Measurements from ENCODE around the gene ARMH3.
A peak's percentile ranks its signal among the peaks of the same experiment; 100 is the strongest.
"Not testable (repeated sequence)": the region's sequence is repeated elsewhere in the genome, so short reads cannot be mapped to it uniquely, and the experiment has no call there.

The ARMH3 gene

GRCh38 chr10:102016416-102016815 lies 39.6 kb downstream of the ARMH3 start:
- TF ChIP-seq ZFX (IDR thresholded peaks at IDR 0.05; ENCODE audit: borderline replicate concordance) (no peak), CTCF (IDR thresholded peaks at IDR 0.05) (no peak)
- H3K27ac ChIP-seq = no peak overlapping the region

GRCh38 chr10:102010961-102011360 lies 45.0 kb downstream of the ARMH3 start:
- no peak for TF ChIP-seq CTCF (IDR thresholded peaks at IDR 0.05)
- no peak overlapping the region for H3K27ac ChIP-seq

- no peak overlapping the region for H3K27ac ChIP-seq
- TF ChIP-seq CTCF (IDR thresholded peaks at IDR 0.05) (peak; percentile 94), ZFX (IDR thresholded peaks at IDR 0.05; ENCODE audit: borderline replicate concordance) (no peak)
Measured at GRCh38 chr10:102009801-102010425, 46.1 kb downstream of the ARMH3 start.

- no peak for TF ChIP-seq ZFX (IDR thresholded peaks at IDR 0.05; ENCODE audit: borderline replicate concordance)
- TF ChIP-seq CTCF (IDR thresholded peaks at IDR 0.05) = no peak
- no peak overlapping the region for H3K27ac ChIP-seq
Measured at GRCh38 chr10:102007796-102008195, 48.2 kb downstream of the ARMH3 start.

- not testable (repeated sequence) for H3K27ac ChIP-seq
Measured at GRCh38 chr10:102007031-102007430, 48.9 kb downstream of the ARMH3 start.

- no peak overlapping the region for H3K27ac ChIP-seq
- TF ChIP-seq CTCF (IDR thresholded peaks at IDR 0.05) (no peak), ZFX (IDR thresholded peaks at IDR 0.05; ENCODE audit: borderline replicate concordance) (no peak)
Measured at GRCh38 chr10:102004376-102004775, 51.6 kb downstream of the ARMH3 start.

GRCh38 chr10:102003541-102003940 lies 52.4 kb downstream of the ARMH3 start:
- TF ChIP-seq ZFX (IDR thresholded peaks at IDR 0.05; ENCODE audit: borderline replicate concordance) (no peak), CTCF (IDR thresholded peaks at IDR 0.05) (no peak)

GRCh38 chr10:102001435-102002068 lies 54.4 kb downstream of the ARMH3 start:
- TF ChIP-seq CTCF (IDR thresholded peaks at IDR 0.05) (no peak), ZFX (IDR thresholded peaks at IDR 0.05; ENCODE audit: borderline replicate concordance) (no peak)
- H3K27ac ChIP-seq = no peak overlapping the region

More at GRCh38 chr10:102003541-102003940, 52.4 kb downstream of the ARMH3 start:
- H3K27ac ChIP-seq = no peak overlapping the region

Measured in 22Rv1 (cell line).